Endothelial cell of coronary artery (primary cell): ENCODE measurements around the gene FABP2. TPM values are rescaled to one million over a fixed set of nuclear protein-coding genes. Genes with fewer than 3 reads are reported as not detected.

Experiments used
- total RNA-seq: library from RNA; depleted of rRNA; stranded (reverse); fragments of >200 nt; gene quantifications from 2 replicates; pipeline ENCODE4 v1.2.3, GENCODE V29; 2014

FABP2 gene
- not detected in 2 replicates for total RNA-seq

GRCh38 chr4:119321921-119322687 lies at the start of gene FABP2:
Gene FABP2 (minus strand): TSS chr4:119322138. CDS start chr4:119322102, 36 bp downstream.

Other genes starting within 250 kb of the FABP2 start
- gene MYOZ2, start 186.3 kb downstream of the FABP2 start, total RNA-seq = 0.18 and 0.28 TPM in 2 replicates
- gene USP53, start 109.4 kb downstream of the FABP2 start, total RNA-seq = 43.1 and 51.4 TPM in 2 replicates